ENCODE measurements around the gene POLE2.
"Not testable (repeated sequence)": the region's sequence is repeated elsewhere in the genome, so short reads cannot be mapped to it uniquely, and the experiment has no call there.

POLE2 gene

DNA sequence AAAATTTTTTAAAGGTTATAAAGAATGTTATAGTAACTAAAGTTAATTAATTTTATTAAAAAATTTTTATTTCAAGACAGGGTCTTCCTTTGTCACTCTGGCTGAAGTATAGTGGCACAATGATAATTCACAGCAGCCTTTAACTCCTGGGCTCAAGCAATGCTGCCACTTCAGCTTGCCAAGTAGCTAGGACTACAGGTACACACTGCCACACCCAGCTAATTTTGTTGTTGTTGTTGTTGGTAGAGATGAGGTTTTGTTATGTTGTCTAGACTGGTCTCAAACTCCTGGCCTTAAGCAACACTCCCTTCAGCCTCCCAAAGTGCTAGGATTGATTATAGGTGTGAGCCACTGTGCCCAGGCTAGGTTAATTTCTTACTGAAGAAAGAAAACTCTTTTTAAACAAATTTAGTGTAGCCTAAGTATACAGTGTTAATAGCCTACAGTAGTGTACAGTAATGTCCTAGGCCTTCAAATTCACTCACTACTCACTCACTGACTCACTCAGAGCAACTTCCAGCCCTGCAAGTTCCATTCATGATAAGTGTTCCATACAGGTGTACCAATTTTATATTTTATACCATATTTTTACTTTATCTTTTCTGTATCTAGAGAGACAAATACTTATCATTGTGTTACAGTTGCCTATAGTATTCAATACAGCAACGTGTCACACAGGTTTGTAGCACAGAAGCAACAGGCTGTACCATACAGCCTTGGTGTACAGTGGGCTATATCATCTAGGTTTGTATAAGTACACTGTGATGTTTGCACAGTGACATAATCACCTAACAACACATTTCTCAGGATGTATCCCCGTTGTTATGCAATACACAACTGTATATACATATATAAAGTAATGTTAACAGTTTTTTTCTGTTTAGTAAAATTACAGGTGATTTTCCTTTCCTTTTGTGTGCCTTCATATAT is 28.2 kb downstream of the POLE2 start:
- no peak for DNase-seq (ENCODE audit: low read depth)

- not testable (repeated sequence) for DNase-seq (ENCODE audit: low read depth)
Measured at GRCh38 chr14:49657500-49657899, 30.5 kb downstream of the POLE2 start.

DNA sequence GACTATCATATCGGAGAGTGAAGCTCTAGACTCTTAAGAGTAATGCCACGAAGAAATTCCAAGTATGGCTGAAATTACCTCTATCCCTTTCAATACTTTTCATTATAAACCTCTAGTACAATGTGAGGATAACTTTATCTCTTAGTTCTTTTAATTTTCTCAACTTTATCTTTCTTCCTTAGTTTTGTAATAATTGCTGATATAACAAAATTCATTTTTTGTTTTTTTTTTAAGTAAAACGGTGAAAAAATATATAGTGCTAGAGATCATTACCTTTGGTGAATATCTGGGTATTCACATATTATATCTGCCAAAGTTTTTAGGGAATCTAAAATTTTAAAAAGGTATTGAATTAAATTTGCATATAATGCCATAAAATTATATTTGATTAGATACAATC is 33.5 kb downstream of the POLE2 start:
- DNase-seq (ENCODE audit: low read depth): no peak

- DNase-seq (ENCODE audit: low read depth): no peak
Measured at GRCh38 chr14:49653508-49653907, 34.5 kb downstream of the POLE2 start.

- no peak for DNase-seq (ENCODE audit: low read depth)
Measured at GRCh38 chr14:49642163-49642562, 45.9 kb downstream of the POLE2 start.

DNA sequence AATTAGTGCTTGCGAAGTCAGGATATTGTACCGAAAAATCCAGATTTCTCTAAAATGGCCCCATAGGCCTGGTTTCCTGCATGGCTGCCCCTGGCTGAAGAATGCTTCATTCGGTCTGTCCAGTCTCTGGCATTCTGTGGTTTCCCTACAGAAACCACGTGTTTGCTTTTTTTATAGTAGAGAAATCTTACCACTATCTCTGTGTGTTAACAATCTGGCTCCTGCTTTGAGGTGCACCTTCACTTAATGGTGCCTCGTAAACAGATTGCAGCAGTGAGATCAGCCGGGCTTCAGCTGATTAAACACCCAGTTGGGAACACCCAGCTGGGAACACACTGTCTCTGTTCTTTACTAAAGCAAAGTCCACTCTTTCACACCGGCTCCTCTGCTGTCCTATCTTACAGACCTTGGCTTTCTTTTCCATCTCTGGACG is 46.3 kb downstream of the POLE2 start:
- no peak for DNase-seq (ENCODE audit: low read depth)

DNA sequence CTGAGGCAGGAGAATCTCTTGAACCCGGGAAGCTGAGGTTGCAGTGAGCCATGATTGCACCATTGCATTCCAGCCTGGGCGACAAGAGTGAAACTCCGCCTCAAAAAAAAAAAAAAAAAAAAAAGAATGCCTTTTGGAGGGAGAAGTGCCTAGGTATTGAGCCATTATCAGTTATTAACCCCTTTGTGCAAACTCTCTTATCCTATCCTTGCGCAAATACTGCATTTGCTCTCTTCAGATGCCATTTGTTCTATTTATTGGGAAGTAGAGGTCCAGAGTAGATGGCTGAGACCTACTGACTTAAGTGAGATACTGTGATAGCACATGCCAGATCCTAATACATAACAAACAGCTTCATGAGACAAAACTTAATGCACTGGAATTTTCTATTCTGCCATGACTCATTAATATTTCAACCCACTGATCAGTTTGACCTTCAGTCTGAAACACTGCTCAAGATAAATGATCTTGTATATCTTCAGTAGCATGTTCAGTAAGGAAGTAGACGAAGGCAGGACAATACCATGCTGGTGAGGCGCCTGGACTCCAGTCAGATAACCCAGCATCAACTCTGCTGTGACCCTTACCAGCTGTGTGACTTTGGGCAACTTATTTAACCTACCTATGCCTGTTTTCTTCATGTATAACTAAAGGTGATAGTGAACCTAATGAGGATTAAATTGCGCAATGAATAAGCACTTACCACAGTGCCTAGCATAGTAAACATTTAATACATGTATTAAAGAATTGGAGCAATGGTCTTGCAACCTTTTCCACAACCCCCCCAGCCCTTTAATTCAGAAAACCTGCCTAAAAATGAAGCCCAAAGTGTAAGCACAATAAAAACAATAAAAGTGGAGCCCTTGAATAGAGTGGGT is 47.2 kb downstream of the POLE2 start:
- DNase-seq (ENCODE audit: low read depth): no peak

DNA sequence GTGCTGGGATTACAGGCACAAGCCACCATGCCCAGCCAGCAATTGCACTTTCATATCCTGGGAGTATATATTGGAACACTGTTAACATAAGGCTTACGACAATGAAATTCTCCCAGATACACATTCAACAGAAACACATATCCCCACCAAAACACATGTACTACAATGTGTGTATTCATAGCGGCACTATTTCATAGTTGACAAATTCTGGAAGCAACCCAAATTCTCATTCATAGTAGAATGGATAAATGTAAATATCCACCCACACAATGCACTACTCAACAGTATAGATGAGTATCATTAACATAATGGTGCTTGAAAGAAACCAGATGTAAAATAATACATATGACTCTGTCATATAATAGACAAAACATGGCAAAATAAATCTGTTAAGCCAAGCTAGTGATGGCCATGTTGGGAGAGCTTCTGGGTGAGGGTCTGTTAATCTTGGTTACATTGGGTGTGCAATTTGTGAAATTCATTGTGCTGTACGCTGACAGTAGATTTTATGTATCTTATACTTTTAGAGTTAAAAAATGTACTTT is 50.4 kb downstream of the POLE2 start:
- no peak for DNase-seq (ENCODE audit: low read depth)

GRCh38 chr14:49636866-49637265 is 51.1 kb downstream of the POLE2 start:
- no peak for DNase-seq (ENCODE audit: low read depth)

- peak; percentile 45 for DNase-seq (ENCODE audit: low read depth)
Measured at GRCh38 chr14:49634547-49635334, 53.3 kb downstream of the POLE2 start, which contains the start of gene DNAAF2. Gene DNAAF2 (minus strand): TSS chr14:49635244. CDS start chr14:49635149, 95 bp downstream.

DNA sequence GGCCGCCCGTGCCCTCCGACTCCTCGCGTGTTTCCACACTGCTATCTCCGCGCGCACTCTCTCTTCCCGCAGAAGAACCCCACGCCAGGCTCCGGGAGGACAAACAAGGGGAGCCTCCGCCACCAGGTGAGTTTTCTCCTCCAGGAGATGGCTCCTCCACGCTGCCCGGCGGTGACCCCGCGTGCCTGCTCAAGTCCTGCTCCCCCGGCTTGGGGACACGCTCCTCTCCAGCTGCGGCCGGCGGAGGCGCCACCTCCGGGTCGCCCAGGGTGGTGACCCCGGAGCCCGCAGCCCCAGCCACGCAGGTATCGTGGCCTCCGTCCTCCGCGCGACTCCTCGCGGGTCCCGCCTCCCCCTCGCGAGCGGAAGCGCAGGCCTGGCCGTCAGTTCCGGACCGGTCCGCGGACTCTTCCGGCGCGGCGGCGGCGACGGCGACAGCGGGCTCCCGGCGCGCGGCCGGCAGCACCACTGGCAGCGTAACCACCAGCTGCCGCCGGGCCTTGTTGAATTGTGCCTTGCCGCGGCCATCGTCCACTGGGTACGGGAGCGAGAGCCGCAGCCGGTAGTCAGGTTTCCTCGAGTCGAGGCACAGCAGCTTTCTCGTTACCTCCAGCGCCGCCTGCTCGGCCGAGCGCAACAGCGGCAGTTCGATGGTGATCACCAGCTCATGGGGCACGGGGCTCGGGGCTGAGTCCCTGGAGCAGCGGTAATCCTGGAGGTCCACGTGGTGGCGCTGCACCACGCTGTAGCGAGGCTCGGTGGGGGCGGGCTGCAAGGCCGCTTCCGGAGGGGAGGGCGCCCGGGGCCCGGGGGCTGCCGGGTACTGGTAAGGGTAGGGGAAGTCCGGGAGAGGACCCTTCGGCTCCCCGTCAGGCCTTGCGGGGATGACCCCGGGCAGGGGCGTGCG is 54.1 kb downstream of the POLE2 start:
- DNase-seq (ENCODE audit: low read depth): peak; percentile 93

GRCh38 chr14:49623941-49624839 is 63.8 kb downstream of the POLE2 start:
- DNase-seq (ENCODE audit: low read depth): no peak

DNA sequence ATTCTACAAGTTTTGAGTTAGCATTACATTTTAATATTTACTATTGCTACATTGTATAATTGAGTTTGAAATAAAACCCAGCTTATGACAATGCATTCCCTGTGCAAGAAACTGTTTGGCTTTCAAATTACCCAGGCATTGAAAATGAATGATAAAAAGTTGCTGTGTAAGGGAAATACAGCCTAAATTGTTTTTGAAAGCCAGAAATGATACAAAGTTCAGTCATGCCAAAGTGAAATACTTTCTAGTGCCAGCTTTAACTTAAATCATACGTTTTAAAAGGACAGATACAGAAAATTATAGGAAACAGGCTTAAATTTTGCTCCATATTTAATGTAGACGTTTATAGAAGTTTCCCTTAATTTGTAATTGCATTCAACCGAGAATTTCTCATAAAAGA is 64.6 kb downstream of the POLE2 start:
- DNase-seq (ENCODE audit: low read depth): no peak

- no peak for DNase-seq (ENCODE audit: low read depth)
Measured at GRCh38 chr14:49622022-49622607, 65.9 kb downstream of the POLE2 start.

DNA sequence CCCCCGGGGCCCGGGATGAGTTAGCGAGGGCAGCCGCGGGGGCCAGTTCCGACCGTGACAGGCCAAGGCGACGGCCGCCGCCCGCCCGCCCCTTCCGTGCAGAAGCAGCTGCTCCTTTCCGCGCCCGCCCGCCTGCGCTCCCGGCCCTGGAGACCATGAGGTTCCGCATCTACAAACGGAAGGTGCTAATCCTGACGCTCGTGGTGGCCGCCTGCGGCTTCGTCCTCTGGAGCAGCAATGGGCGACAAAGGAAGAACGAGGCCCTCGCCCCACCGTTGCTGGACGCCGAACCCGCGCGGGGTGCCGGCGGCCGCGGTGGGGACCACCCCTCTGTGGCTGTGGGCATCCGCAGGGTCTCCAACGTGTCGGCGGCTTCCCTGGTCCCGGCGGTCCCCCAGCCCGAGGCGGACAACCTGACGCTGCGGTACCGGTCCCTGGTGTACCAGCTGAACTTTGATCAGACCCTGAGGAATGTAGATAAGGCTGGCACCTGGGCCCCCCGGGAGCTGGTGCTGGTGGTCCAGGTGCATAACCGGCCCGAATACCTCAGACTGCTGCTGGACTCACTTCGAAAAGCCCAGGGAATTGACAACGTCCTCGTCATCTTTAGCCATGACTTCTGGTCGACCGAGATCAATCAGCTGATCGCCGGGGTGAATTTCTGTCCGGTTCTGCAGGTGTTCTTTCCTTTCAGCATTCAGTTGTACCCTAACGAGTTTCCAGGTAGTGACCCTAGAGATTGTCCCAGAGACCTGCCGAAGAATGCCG is 66.7 kb downstream of the POLE2 start:
- DNase-seq (ENCODE audit: low read depth): peak; percentile 33

- DNase-seq (ENCODE audit: low read depth): peak; percentile 89
Measured at GRCh38 chr14:49620182-49621113, 67.6 kb downstream of the POLE2 start, which contains the start of the genes MGAT2 and RPL36AL. Gene MGAT2 (plus strand): TSS chr14:49620799. CDS start chr14:49621269, 470 bp downstream. Gene RPL36AL (minus strand): TSS chr14:49620626. CDS start chr14:49619104, 1,522 bp downstream.

DNA sequence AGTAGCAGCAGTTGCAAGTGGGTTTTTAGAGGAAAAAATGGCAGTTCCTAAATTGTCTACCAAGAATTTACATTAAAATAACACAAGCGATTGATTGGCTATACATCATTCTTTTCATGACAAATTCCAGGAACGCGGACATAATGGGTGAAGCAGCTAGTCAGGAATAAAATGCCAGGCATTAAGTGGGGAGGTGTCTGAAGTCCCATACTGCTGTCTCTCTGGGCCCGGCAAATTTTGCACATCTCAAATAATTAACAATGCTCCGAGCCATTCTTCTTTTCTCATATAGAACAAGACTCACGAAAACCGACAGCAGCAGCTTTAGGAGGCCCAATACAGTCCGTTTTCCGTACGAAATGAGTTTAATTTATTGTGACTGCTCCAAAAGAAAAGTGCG is 68.3 kb downstream of the POLE2 start:
- no peak for DNase-seq (ENCODE audit: low read depth)
